Right lobe of liver (tissue), 6 donors: ENCODE data around the gene TMX4. TPM values are rescaled to one million over a fixed set of nuclear protein-coding genes. Genes with fewer than 3 reads are reported as not detected.
A peak's percentile ranks its signal among the peaks of the same experiment; 100 is the strongest.

Source experiments
- ATAC-seq, 4 donors: fragments of 200-7000 bp; cut with Tn5 transposase; one replicate each; pipeline ENCODE4 v1.9.1; 2020; ENCODE audit warnings: mild to moderate bottlenecking in 4 of 4, moderate library complexity in 4 of 4
- DNase-seq, 3 donors: peaks; one replicate each; pipeline ENCODE4 v3.0.0-alpha.2; 2020
- H3K27ac ChIP-seq, 3 donors: fragments of 200-600 bp; one replicate each; pipeline ENCODE4 v1.8.0; 2022
- H3K27me3 ChIP-seq, 2 donors: fragments of 200-600 bp; one replicate each; pipeline ENCODE4 v1.8.0; 2022
- H3K36me3 ChIP-seq, 4 donors: fragments of 200-600 bp; sonication (generic) in 1 of 4; one replicate each; pipeline versions ENCODE4 v1.5.1 to v1.8.0; 2017 to 2022; ENCODE audit warnings: control low read depth in 1 of 4
- H3K4me1 ChIP-seq, 4 donors: fragments of 200-600 bp; sonication (generic) in 1 of 4; one replicate each; pipeline versions ENCODE4 v1.5.1 to v1.8.0; 2017 to 2022; ENCODE audit warnings: control low read depth in 1 of 4
- H3K4me3 ChIP-seq, 3 donors: fragments of 200-600 bp; one replicate each; pipeline ENCODE4 v1.8.0; 2022
- H3K9me3 ChIP-seq, 4 donors: fragments of 200-600 bp; sonication (generic) in 1 of 4; one replicate each; pipeline versions ENCODE4 v1.5.1 to v1.8.0; 2017 to 2022; ENCODE audit warnings: control low read depth in 1 of 4
- POLR2A ChIP-seq: fragments of 450-650 bp; IDR thresholded peaks from one replicate; pipeline ENCODE4 v1.6.1; 2017; ENCODE audit warnings: antibody characterized with exemption, mild to moderate bottlenecking
- WGBS: methylation state at CpG from one replicate; pipeline ENCODE4 v1.1.6; 2018; ENCODE audit warnings: low coverage, low lambda C conversion rate; ENCODE audit not compliant: insufficient coverage; ENCODE audit errors: missing lambda C conversion rate; 5-methylcytosine and 5-hydroxymethylcytosine counted together
- intact Hi-C, 2 donors: fragments of 100-400 bp; cut with DNase I; formaldehyde crosslinking; loops; one replicate each; pipeline versions ENCODE4 v1.11.2 to v1.14.1; 2022
- total RNA-seq, 6 experiments: library from RNA; depleted of rRNA in 2 of 6; stranded (reverse); fragments of >200 nt in 2 of 6; fragmentation: NEBNext Ultra II Directional in 3 of 6; extraction: Animal tissue kit (Norgen Biotek cat#: 25700) in 3 of 6; gene quantifications; one replicate each; pipeline versions ENCODE4 v1.1.0 to v1.2.4, GENCODE V29; 2016 to 2023
- TF ChIP-seq, protein P1 (sequence below), 4 donors: fragments of 200-600 bp in 3 of 4; fragments of 450-650 bp in 1 of 4; IDR thresholded peaks; one replicate each; pipeline versions ENCODE4 v1.5.1 to v1.8.0; 2016 to 2022; ENCODE audit warnings: antibody characterized with exemption in 4 of 4, mild to moderate bottlenecking in 2 of 4
- donor health status: DM: no; HTN: yes; CAD: no.
- donor health status: DM: no; HTN: no; CAD: no.
- donor health status: DM: no; HTN: no; CAD: no.
- donor health status: DM: no; HTN: yes; CAD: no.
- donor health status: DM: no; HTN: yes; CAD: no.

TMX4 gene
- total RNA-seq, 6 experiments from 2014 or later = 24.6 to 27.7 (median 25.7) TPM

DNA sequence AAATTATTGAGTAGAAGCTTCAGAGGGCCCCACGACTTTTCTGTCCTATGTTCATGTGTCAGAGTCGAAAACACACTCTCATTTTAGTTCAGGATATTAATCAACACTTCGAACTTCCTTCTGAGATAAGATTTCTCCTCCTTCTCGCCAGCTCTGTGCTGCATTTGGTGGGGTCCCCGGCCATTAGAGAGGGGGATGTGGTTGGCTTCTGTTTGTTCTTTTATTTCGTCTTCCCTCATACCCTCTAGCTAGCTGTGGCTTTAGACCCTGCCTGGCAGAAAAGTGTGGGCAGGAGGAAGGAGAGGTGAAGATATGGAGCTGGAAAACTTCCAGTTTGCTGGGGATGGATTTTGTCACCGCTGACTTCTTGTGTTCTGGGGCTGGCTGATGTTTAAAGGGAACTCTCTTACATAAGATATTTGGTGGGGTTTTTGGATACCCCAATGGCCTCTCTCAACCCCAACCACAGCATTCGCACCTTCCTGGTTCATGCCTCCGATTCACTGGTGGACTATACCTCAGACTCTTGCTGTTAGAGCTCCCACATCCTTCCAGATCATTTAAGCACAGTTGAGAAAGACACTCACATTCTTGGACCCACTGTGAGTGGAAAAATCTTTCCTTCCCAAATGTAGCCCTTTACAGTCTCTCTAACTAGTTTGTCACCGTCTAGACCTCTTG is 30.7 kb upstream of the TMX4 start:
- H3K27me3 ChIP-seq = no peaks in the 10 kb centered on the region
- no peaks in the 10 kb centered on the region for H3K9me3 ChIP-seq
- H3K27ac ChIP-seq = no peak overlapping the region
- no peaks in the 10 kb centered on the region for H3K36me3 ChIP-seq
- H3K4me1 ChIP-seq = no peaks in the 10 kb centered on the region
- no peak overlapping the region for H3K4me3 ChIP-seq
- no peak for DNase-seq
- WGBS = 38% methylated on average over 10 of the region's 10 CpGs
- ATAC-seq = no peak
- TF ChIP-seq, protein P1, sequence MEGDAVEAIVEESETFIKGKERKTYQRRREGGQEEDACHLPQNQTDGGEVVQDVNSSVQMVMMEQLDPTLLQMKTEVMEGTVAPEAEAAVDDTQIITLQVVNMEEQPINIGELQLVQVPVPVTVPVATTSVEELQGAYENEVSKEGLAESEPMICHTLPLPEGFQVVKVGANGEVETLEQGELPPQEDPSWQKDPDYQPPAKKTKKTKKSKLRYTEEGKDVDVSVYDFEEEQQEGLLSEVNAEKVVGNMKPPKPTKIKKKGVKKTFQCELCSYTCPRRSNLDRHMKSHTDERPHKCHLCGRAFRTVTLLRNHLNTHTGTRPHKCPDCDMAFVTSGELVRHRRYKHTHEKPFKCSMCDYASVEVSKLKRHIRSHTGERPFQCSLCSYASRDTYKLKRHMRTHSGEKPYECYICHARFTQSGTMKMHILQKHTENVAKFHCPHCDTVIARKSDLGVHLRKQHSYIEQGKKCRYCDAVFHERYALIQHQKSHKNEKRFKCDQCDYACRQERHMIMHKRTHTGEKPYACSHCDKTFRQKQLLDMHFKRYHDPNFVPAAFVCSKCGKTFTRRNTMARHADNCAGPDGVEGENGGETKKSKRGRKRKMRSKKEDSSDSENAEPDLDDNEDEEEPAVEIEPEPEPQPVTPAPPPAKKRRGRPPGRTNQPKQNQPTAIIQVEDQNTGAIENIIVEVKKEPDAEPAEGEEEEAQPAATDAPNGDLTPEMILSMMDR (IDR thresholded peaks at IDR 0.05) = no peak
- TF ChIP-seq POLR2A = no peak
- intact Hi-C loops = no loop called here

GRCh38 chr20:8049310-8049709 is 29.7 kb upstream of the TMX4 start:
- TF ChIP-seq, protein P1 (IDR thresholded peaks at IDR 0.05) = no peak
- no peak for TF ChIP-seq POLR2A
- no peaks in the 10 kb centered on the region for H3K9me3 ChIP-seq
- H3K4me1 ChIP-seq = no peaks in the 10 kb centered on the region
- no peaks in the 10 kb centered on the region for H3K27me3 ChIP-seq
- intact Hi-C loops = loop anchor here in 1 of 2 donors (10.0 kb wide), 1 partner anchor 675 kb away; no protein-coding TSS in a partner anchor
- H3K36me3 ChIP-seq = no peaks in the 10 kb centered on the region
- WGBS = 96% methylated on average over 3 of the region's 3 CpGs
- DNase-seq (no peak), ATAC-seq (no peak)
- no peak overlapping the region for H3K27ac ChIP-seq
- no peak overlapping the region for H3K4me3 ChIP-seq

DNA sequence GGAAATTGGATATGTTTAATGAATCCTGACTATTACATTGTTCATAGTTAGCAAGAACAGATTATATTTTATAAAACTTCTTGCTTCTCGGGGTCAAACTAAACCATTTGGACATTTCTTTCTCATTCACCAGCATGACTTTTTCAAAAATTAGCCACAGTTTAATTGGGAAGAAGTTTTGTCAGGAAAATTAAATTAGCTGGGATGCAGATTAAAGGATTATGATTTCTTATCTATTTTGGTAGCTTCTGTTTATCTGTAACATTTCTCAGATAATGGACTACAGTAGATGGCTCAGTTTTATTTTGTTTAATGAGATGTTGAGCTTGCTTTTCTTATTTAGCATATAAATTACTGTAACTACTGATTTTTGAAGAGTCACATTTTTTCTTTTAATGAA is 26.4 kb upstream of the TMX4 start:
- Histone ChIP-seq H3K4me3 (no peak overlapping the region), H3K36me3 (no peaks in the 10 kb centered on the region), H3K4me1 (no peaks in the 10 kb centered on the region), H3K9me3 (no peaks in the 10 kb centered on the region), H3K27ac (no peak overlapping the region), H3K27me3 (no peaks in the 10 kb centered on the region)
- intact Hi-C loops = loop anchor here in 1 of 2 donors (10.0 kb wide), 1 partner anchor 679 kb away; no protein-coding TSS in a partner anchor
- TF ChIP-seq, protein P1 (IDR thresholded peaks at IDR 0.05) = no peak
- TF ChIP-seq POLR2A = no peak
- ATAC-seq (no peak), DNase-seq (no peak)
- WGBS = 67% methylated on average over 1 of the region's 1 CpG

DNA sequence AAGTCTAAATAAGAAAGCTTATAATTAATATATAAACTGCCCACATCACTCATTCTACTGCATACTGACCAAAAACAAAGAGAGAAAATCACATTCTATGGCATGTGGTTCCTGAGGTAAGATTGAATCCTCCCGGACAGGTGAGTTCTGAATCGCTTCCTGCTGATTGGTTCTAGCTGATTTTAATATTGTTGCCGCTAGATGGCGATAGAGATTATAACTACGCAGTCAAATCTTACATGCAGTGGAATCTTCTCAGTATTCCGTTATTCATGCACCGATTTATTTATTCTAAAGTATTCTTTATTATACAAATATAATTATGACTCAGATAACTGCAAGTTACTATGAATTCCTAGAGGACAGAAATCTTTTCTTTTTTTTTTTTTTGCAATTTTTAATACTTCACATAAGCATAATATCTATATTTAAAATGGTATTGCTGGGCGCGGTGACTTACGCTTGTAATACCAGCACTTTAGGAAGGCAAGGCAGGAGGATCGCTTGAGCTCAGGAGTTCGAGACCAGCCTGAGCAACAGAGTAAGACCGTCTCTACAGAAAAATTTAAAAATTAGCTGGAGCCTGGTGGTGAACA is 24.2 kb upstream of the TMX4 start:
- H3K36me3 ChIP-seq = no peaks in the 10 kb centered on the region
- no peak overlapping the region for H3K27ac ChIP-seq
- intact Hi-C loops = loop anchor here in 1 of 2 donors (10.0 kb wide), 1 partner anchor 681 kb away; no protein-coding TSS in a partner anchor
- no peaks in the 10 kb centered on the region for H3K27me3 ChIP-seq
- no peak overlapping the region for H3K4me3 ChIP-seq
- ATAC-seq (peak; percentile 88 to 94 (median 92)), DNase-seq (no peak)
- no peak for TF ChIP-seq POLR2A
- TF ChIP-seq, protein P1 (IDR thresholded peaks at IDR 0.05) = peak; percentile 70 to 84 (median 77)
- no peaks in the 10 kb centered on the region for H3K4me1 ChIP-seq
- 25% methylated on average over 13 of the region's 13 CpGs for WGBS
- H3K9me3 ChIP-seq = no peaks in the 10 kb centered on the region
